Mesothelial cell of epicardium (in vitro differentiated cells): ENCODE measurements around the gene CD2BP2. TPM values are rescaled to one million over a fixed set of nuclear protein-coding genes. Genes with fewer than 3 reads are reported as not detected.

Experiments
- DNase-seq, 2 experiments: peaks; one replicate each; pipeline ENCODE4 v3.0.0; 2021; ENCODE audit warnings: low spot score in 2 of 2; ENCODE audit not compliant: unreplicated experiment in 2 of 2
- H3K27ac Mint-ChIP-seq: 2 replicates; pipeline ENCODE4 v1.8.0; 2021; ENCODE audit warnings: mixed read lengths
- H3K27me3 Mint-ChIP-seq: 2 replicates; pipeline ENCODE4 v1.8.0; 2021; ENCODE audit warnings: low read depth, mixed read lengths
- H3K36me3 Mint-ChIP-seq: 2 replicates; pipeline ENCODE4 v1.8.0; 2021; ENCODE audit warnings: mixed read lengths
- H3K4me1 Mint-ChIP-seq: 2 replicates; pipeline ENCODE4 v1.8.0; 2021; ENCODE audit warnings: mixed read lengths
- H3K4me3 Mint-ChIP-seq: 2 replicates; pipeline ENCODE4 v1.8.0; 2021; ENCODE audit warnings: mild to moderate bottlenecking, moderate library complexity, mixed read lengths
- H3K9me3 Mint-ChIP-seq: 2 replicates; pipeline ENCODE4 v1.8.0; 2021; ENCODE audit warnings: mixed read lengths
- CTCF ChIP-seq: fragments of 200-600 bp; sonication (generic); IDR thresholded peaks from one replicate; pipeline ENCODE4 v1.5.0; 2021; ENCODE audit warnings: antibody characterized with exemption; ENCODE audit not compliant: unreplicated experiment
- total RNA-seq: library from RNA; stranded (reverse); gene quantifications from 3 replicates; pipeline ENCODE4 v1.2.1, GENCODE V29; 2021

Gene CD2BP2
- total RNA-seq, 1 donor from 2014 or later, result 63.9 TPM

GRCh38 chr16:30376461-30376902 lies 21.4 kb upstream of the CD2BP2 start:
- Mint-ChIP-seq H3K4me3 (no peak overlapping the region), H3K4me1 (peaks cover 36% of the 10 kb centered on the region), H3K9me3 (no peaks in the 10 kb centered on the region), H3K36me3 (peaks cover 2% of the 10 kb centered on the region), H3K27ac (peak overlapping the region; percentile 100), H3K27me3 (no peaks in the 10 kb centered on the region)
- DNase-seq, result no peak
- no peak for TF ChIP-seq CTCF

- Mint-ChIP-seq H3K27ac (peak overlapping the region; percentile 80), H3K36me3 (peaks cover 2% of the 10 kb centered on the region)
- TF ChIP-seq CTCF, result no peak
Measured at GRCh38 chr16:30375864-30376263, 20.8 kb upstream of the CD2BP2 start.

GRCh38 chr16:30374538-30374937 lies 19.4 kb upstream of the CD2BP2 start, which contains the start of gene MYL11:
Gene MYL11 (plus strand): TSS chr16:30374802. CDS start chr16:30374858, 56 bp downstream.
- H3K4me1 Mint-ChIP-seq, result peaks cover 39% of the 10 kb centered on the region
- no peak for TF ChIP-seq CTCF
- H3K27me3 Mint-ChIP-seq, result peaks cover 3% of the 10 kb centered on the region
- no peaks in the 10 kb centered on the region for H3K36me3 Mint-ChIP-seq
- H3K9me3 Mint-ChIP-seq, result no peaks in the 10 kb centered on the region
- no peak for DNase-seq
- peak within 1 kb of the TSS; percentile 80 for H3K27ac Mint-ChIP-seq
- no peak within 1 kb of the TSS for H3K4me3 Mint-ChIP-seq

More at GRCh38 chr16:30375864-30376263, 20.8 kb upstream of the CD2BP2 start:
- Mint-ChIP-seq H3K4me3 (no peak overlapping the region), H3K4me1 (peaks cover 42% of the 10 kb centered on the region), H3K27me3 (no peaks in the 10 kb centered on the region), H3K9me3 (no peaks in the 10 kb centered on the region)
- DNase-seq, result no peak

- H3K27me3 Mint-ChIP-seq, result peaks cover 3% of the 10 kb centered on the region
- peak overlapping the region; percentile 99 for H3K27ac Mint-ChIP-seq
- H3K36me3 Mint-ChIP-seq, result no peaks in the 10 kb centered on the region
- no peak for DNase-seq
- no peaks in the 10 kb centered on the region for H3K9me3 Mint-ChIP-seq
- H3K4me3 Mint-ChIP-seq, result no peak overlapping the region
- no peak for TF ChIP-seq CTCF
- peaks cover 49% of the 10 kb centered on the region for H3K4me1 Mint-ChIP-seq
Measured at GRCh38 chr16:30372725-30373124, 17.6 kb upstream of the CD2BP2 start.

- Mint-ChIP-seq H3K36me3 (no peaks in the 10 kb centered on the region), H3K27me3 (peaks cover 3% of the 10 kb centered on the region), H3K4me1 (peaks cover 49% of the 10 kb centered on the region), H3K27ac (peak overlapping the region; percentile 99), H3K9me3 (no peaks in the 10 kb centered on the region), H3K4me3 (peak overlapping the region; percentile 69)
- TF ChIP-seq CTCF, result no peak
- no peak for DNase-seq
Measured at GRCh38 chr16:30372038-30372712, 17.1 kb upstream of the CD2BP2 start.
